ENCODE data around the gene MMP24. TPM values are rescaled to one million over a fixed set of nuclear protein-coding genes. Genes with fewer than 3 reads are reported as not detected.

Gene MMP24
- total RNA-seq, 1 donor from 2014 or later, result not detected

DNA sequence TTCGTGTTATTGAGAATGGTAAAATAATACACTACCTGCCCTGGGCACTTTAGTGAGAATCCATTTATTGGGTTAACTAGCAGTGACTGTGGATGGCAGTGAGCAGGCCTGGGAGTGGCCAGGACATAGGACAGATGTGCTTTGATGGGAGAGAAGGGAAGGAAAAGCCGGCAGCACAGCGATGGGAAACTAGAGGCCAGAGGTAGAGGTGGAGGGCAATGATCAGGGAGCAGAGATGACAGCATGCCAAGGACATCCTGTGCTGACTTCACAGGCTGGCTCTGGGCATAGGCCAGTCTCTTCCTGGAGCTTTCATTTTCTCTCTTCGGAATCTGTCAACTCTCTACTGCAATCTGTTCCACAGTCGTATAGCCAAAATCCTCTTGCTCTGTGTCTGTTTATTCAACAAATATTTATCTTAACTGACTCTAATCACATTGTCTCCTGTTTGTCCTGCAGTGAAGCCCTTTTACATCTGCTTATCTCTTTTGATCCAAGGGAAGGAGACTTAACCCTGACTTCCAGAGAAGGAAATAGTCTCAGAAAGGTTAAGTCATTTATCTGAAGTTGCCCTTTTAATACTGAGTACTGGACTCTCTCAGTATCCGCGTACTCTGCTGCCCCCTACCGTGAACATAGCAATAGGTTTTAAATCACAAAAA is 18.4 kb upstream of the MMP24 start:
- intact Hi-C loops (cut with micrococcal nuclease), result loop anchor here (1.0 to 10.0 kb wide), 5 partner anchors 61 to 374 kb away; partner anchors contain the start of gene EDEM2
- Mint-ChIP-seq H3K36me3 (ENCODE audit: low read depth) (peaks cover 4% of the 10 kb centered on the region), H3K4me3 (no peak overlapping the region), H3K27me3 (no peaks in the 10 kb centered on the region), H3K9me3 (no peaks in the 10 kb centered on the region), H3K4me1 (no peaks in the 10 kb centered on the region), H3K27ac (no peak overlapping the region)
- DNase-seq (peak; percentile 42), ATAC-seq (ENCODE audit: low read depth) (peak; percentile 85)
- TF ChIP-seq, protein P1, sequence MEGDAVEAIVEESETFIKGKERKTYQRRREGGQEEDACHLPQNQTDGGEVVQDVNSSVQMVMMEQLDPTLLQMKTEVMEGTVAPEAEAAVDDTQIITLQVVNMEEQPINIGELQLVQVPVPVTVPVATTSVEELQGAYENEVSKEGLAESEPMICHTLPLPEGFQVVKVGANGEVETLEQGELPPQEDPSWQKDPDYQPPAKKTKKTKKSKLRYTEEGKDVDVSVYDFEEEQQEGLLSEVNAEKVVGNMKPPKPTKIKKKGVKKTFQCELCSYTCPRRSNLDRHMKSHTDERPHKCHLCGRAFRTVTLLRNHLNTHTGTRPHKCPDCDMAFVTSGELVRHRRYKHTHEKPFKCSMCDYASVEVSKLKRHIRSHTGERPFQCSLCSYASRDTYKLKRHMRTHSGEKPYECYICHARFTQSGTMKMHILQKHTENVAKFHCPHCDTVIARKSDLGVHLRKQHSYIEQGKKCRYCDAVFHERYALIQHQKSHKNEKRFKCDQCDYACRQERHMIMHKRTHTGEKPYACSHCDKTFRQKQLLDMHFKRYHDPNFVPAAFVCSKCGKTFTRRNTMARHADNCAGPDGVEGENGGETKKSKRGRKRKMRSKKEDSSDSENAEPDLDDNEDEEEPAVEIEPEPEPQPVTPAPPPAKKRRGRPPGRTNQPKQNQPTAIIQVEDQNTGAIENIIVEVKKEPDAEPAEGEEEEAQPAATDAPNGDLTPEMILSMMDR (IDR thresholded peaks at IDR 0.05), result no peak
- ChIA-PET CTCF (interaction anchor here (0.8 to 1.6 kb wide), 6 partner anchors 62 to 375 kb away, joined by 3 to 8 read pairs (median 4); no protein-coding TSS in a partner anchor), POLR2A (no interaction called here)

DNA sequence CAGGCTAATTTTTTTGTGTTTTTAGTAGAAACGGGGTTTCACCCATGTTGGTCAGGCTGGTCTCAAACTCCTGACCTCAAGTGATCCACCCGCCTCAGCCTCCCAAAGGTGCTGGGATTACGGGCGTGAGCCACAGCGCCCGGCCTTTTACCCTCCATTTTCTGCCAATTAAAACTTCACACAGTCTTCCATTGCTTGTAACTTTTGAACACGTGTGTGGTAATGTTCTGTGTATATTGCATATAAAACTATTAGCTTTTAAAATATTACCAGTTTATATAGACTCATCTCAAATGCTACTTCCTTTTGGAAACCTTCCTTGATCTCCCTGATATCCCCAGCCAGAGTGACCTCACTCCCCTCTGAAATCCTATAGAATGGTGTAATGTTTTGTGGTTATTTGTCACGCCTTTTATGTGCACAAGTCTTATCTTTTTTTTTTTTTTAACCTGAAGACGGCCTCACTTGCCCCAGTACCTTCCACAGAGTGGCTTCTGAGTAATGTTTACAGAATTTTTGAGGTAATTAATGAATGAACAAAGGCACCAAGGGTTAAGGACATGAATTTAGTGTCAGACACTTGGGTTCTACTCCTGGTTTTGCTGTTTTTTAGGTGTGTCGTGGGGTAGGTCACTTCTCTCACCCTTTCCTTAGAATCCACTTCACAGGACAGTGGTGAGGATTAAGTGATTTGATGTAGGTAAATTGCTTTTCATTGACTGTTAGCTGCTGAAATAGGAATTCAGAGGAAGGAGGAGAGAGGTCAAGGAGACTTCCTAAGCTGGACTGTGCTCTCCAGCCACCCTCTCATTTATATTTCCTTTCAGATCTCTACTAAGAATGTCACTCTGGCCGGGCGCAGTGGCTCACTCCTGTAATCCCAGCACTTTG is 11.2 kb upstream of the MMP24 start:
- Mint-ChIP-seq H3K4me3 (no peak overlapping the region), H3K9me3 (no peaks in the 10 kb centered on the region), H3K27ac (no peak overlapping the region), H3K27me3 (no peaks in the 10 kb centered on the region), H3K36me3 (ENCODE audit: low read depth) (peaks cover 8% of the 10 kb centered on the region), H3K4me1 (no peaks in the 10 kb centered on the region)
- POLR2A ChIA-PET, result no interaction called here
- CTCF ChIA-PET, result no interaction called here
- ATAC-seq (ENCODE audit: low read depth), result no peak
- no peak for DNase-seq
- TF ChIP-seq, protein P1 (IDR thresholded peaks at IDR 0.05), result no peak
- intact Hi-C loops (cut with micrococcal nuclease), result no loop called here

DNA sequence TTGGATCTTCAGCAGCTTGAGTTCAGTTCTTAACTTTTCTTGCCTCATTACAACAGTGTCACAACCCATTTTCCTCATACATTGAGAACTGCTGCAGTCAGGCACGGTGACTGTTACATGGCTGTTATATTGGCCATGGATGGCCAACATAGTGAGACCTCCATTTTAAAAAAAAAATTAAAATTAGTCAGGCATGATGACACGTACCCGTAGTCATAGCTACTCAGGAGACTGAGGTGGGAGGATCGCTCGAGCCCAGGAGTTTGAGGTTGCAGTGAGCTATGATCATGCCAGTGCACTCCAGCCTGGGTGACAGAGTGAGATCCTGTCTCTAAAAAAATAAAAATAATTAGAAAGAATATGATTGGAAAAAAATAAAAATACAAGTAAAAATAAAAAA is 9.9 kb upstream of the MMP24 start:
- Mint-ChIP-seq H3K27me3 (no peaks in the 10 kb centered on the region), H3K27ac (no peak overlapping the region), H3K36me3 (ENCODE audit: low read depth) (peaks cover 8% of the 10 kb centered on the region), H3K4me3 (no peak overlapping the region), H3K9me3 (no peaks in the 10 kb centered on the region), H3K4me1 (no peaks in the 10 kb centered on the region)
- ChIA-PET CTCF (no interaction called here), POLR2A (no interaction called here)
- TF ChIP-seq, protein P1 (IDR thresholded peaks at IDR 0.05), result no peak
- ATAC-seq (ENCODE audit: low read depth) (no peak), DNase-seq (no peak)
- intact Hi-C loops (cut with micrococcal nuclease), result no loop called here

DNA sequence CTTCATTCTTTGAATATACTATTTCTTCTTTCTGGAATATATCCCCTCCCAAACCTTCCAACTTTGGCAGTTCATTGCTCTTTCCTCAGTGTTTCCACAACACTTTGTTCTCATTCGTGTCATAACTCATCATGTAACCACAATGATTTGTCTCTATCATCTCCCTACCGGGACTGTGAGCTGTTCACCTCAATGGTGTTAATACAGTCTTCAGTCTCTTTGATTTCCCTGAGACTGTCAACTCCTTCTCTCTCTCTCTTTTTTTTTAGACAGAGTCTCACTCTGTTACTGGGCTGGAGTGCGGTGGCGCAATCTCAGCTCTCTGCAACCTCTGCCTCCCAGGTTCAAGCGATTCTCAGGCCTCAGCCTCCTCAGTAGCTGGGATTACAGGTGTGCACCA is 2.5 kb upstream of the MMP24 start:
- peaks cover 11% of the 10 kb centered on the region for H3K4me1 Mint-ChIP-seq
- H3K36me3 Mint-ChIP-seq (ENCODE audit: low read depth), result no peaks in the 10 kb centered on the region
- intact Hi-C loops (cut with micrococcal nuclease), result no loop called here
- no peaks in the 10 kb centered on the region for H3K9me3 Mint-ChIP-seq
- ChIA-PET POLR2A (no interaction called here), CTCF (no interaction called here)
- H3K27me3 Mint-ChIP-seq, result peaks cover 31% of the 10 kb centered on the region
- TF ChIP-seq, protein P1 (IDR thresholded peaks at IDR 0.05), result no peak
- ATAC-seq (ENCODE audit: low read depth) (no peak), DNase-seq (no peak)
- H3K27ac Mint-ChIP-seq, result no peak overlapping the region
- H3K4me3 Mint-ChIP-seq, result no peak overlapping the region

DNA sequence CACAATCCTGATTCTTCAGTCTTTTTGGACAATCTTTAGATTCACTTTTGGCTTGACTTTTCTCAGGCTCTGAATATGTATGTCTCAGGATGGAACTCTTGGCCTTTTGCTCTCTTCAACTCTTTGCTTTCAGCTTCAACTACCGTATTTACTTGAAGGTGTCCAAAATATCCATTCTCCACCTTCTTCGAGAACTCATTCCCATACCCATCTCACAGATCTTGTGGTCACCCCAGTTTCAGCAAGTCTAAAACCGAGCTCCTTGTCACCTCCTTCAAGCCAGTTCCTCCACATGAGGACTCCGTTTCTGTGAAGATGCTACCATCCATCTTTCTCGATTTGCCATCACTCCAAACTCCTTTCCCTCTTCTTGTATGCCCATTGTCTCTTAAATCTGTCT is 2.0 kb upstream of the MMP24 start:
- no peak overlapping the region for H3K4me3 Mint-ChIP-seq
- peaks cover 36% of the 10 kb centered on the region for H3K27me3 Mint-ChIP-seq
- POLR2A ChIA-PET, result no interaction called here
- H3K36me3 Mint-ChIP-seq (ENCODE audit: low read depth), result no peaks in the 10 kb centered on the region
- H3K27ac Mint-ChIP-seq, result no peak overlapping the region
- CTCF ChIA-PET, result no interaction called here
- intact Hi-C loops (cut with micrococcal nuclease), result no loop called here
- TF ChIP-seq, protein P1 (IDR thresholded peaks at IDR 0.05), result no peak
- DNase-seq, result no peak
- no peak for ATAC-seq (ENCODE audit: low read depth)
- no peaks in the 10 kb centered on the region for H3K9me3 Mint-ChIP-seq
- peaks cover 11% of the 10 kb centered on the region for H3K4me1 Mint-ChIP-seq
